ENCODE data around the gene GGNBP2. TPM values are rescaled to one million over a fixed set of nuclear protein-coding genes. Genes with fewer than 3 reads are reported as not detected.
"Not testable (repeated sequence)": the region's sequence is repeated elsewhere in the genome, so short reads cannot be mapped to it uniquely, and the experiment has no call there.

The GGNBP2 gene
- total RNA-seq, 4 donors from 2014 or later = 48.6 to 128 (median 91.6) TPM

GRCh38 chr17:36506831-36507230 lies 37.9 kb upstream of the GGNBP2 start:
- TF ChIP-seq POLR2A (IDR thresholded peaks at IDR 0.05) (no peak), POLR2AphosphoS5 (IDR thresholded peaks at IDR 0.05) (no peak), EP300 (IDR thresholded peaks at IDR 0.05; ENCODE audit: low read depth) (no peak)
- TF ChIP-seq, protein P1, sequence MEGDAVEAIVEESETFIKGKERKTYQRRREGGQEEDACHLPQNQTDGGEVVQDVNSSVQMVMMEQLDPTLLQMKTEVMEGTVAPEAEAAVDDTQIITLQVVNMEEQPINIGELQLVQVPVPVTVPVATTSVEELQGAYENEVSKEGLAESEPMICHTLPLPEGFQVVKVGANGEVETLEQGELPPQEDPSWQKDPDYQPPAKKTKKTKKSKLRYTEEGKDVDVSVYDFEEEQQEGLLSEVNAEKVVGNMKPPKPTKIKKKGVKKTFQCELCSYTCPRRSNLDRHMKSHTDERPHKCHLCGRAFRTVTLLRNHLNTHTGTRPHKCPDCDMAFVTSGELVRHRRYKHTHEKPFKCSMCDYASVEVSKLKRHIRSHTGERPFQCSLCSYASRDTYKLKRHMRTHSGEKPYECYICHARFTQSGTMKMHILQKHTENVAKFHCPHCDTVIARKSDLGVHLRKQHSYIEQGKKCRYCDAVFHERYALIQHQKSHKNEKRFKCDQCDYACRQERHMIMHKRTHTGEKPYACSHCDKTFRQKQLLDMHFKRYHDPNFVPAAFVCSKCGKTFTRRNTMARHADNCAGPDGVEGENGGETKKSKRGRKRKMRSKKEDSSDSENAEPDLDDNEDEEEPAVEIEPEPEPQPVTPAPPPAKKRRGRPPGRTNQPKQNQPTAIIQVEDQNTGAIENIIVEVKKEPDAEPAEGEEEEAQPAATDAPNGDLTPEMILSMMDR (IDR thresholded peaks at IDR 0.05) = no peak
- 96% methylated on average over 7 of the region's 11 CpGs; no CpG with 5 or more reads in 1 of the 2 donors for WGBS, 2 donors (ENCODE audit: low coverage in 1 of 2)
- in situ Hi-C loops (cut with MboI; ENCODE audit: low pct_ligation_motif_present in 1 of 4, low pct_unique_long_range_greater_than_20kb in 1 of 4, low sequenced_read_pairs in 3 of 4) = no loop called here

GRCh38 chr17:36507266-36507665 lies 37.5 kb upstream of the GGNBP2 start:
- in situ Hi-C loops (cut with MboI; ENCODE audit: low pct_ligation_motif_present in 1 of 4, low pct_unique_long_range_greater_than_20kb in 1 of 4, low sequenced_read_pairs in 3 of 4) = no loop called here
- H3K4me3 ChIP-seq = no peak overlapping the region
- TF ChIP-seq POLR2AphosphoS5 (IDR thresholded peaks at IDR 0.05) (no peak), EP300 (IDR thresholded peaks at IDR 0.05; ENCODE audit: low read depth) (no peak), POLR2A (IDR thresholded peaks at IDR 0.05) (no peak)
- TF ChIP-seq, protein P1 (IDR thresholded peaks at IDR 0.05) = no peak
- H3K9me3 ChIP-seq = no peaks in the 10 kb centered on the region
- WGBS, 2 donors (ENCODE audit: low coverage in 1 of 2) = 88 to 100% methylated on average over 3 to 6 of the region's 6 CpGs
- no peaks in the 10 kb centered on the region for H3K27me3 ChIP-seq
- no peak overlapping the region for H3K27ac ChIP-seq
- H3K36me3 ChIP-seq = peaks cover 0 to 9% (median 0%) of the 10 kb centered on the region in 4 donors
- intact Hi-C loops (cut with DNase I; ENCODE audit: low total_unique reads) = no loop called here
- H3K4me1 ChIP-seq = no peaks in the 10 kb centered on the region
- no peak for DNase-seq

More at GRCh38 chr17:36506831-36507230, 37.9 kb upstream of the GGNBP2 start:
- Histone ChIP-seq H3K9me3 (no peaks in the 10 kb centered on the region), H3K36me3 (peaks cover 0 to 9% (median 0%) of the 10 kb centered on the region in 4 donors), H3K4me3 (no peak overlapping the region), H3K27me3 (no peaks in the 10 kb centered on the region), H3K27ac (no peak overlapping the region), H3K4me1 (no peaks in the 10 kb centered on the region)
- DNase-seq = no peak
- intact Hi-C loops (cut with DNase I; ENCODE audit: low total_unique reads) = no loop called here

DNA sequence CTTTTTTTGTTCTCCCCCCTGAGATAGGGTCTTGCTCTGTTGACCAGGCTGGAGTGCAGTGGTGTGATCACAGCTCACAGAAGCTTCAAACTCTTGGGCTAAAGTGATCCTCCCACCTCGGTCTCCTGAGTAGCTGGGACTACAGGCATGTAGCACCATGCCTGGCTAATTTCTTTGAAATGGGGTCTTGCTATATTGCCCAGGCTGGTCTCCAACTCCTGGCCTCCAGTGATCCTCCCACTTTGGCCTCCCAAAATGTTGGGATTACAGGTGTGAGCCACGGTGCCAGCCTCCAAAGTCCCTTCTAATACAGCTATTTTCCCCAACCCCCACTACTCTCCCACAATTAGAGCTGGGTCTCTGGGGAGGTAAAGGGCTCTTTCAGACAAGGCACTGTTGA lies 36.3 kb upstream of the GGNBP2 start:
- H3K4me3 ChIP-seq; H3K27ac ChIP-seq; H3K36me3 ChIP-seq; H3K9me3 ChIP-seq; H3K27me3 ChIP-seq; H3K4me1 ChIP-seq; intact Hi-C loops (cut with DNase I; ENCODE audit: low total_unique reads); in situ Hi-C loops (cut with MboI; ENCODE audit: low pct_ligation_motif_present in 1 of 4, low pct_unique_long_range_greater_than_20kb in 1 of 4, low sequenced_read_pairs in 3 of 4); DNase-seq: not testable (repeated sequence)
- 86% methylated on average over 2 of the region's 2 CpGs; no CpG with 5 or more reads in 1 of the 2 donors for WGBS, 2 donors (ENCODE audit: low coverage in 1 of 2)

DNA sequence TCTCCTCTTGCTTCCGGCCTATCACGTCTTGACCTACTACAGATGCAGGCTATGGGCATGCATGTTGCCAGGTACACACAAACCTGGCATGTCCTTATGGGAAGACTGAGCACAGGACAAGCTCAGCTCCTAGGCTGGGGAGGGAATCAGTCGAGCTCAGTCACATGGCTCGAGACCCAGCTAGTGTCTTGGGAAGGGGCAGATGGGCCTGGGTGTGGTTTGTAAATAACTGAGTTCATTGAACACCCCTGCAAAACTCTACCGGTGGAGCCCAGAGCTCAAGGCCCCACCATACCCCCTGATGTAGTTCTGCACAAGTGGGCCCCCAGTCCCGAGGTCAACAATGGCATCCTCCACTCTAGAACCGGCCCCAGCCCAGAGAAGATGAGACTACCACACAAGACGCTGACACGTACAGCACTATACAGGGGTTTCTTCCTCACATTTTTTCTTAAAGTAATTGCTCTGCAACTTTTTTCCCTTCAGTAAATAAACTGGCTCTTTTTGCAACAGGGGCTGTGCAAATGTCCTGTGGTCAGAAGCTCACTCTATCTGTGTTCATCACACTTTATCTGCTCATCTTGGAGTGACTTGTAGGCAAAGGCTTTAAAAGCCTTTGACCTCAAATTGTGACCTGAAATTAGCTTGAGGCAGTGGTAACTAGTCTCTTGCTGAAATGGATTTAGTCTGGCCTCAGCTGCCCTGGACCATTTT lies 35.3 kb upstream of the GGNBP2 start:
- Histone ChIP-seq H3K27ac (no peak overlapping the region), H3K9me3 (no peaks in the 10 kb centered on the region), H3K4me1 (no peaks in the 10 kb centered on the region), H3K27me3 (no peaks in the 10 kb centered on the region), H3K36me3 (peaks cover 0 to 7% (median 0%) of the 10 kb centered on the region in 4 donors), H3K4me3 (no peak overlapping the region)
- WGBS, 2 donors (ENCODE audit: low coverage in 1 of 2) = 90 to 95% methylated on average over 3 to 9 of the region's 9 CpGs
- TF ChIP-seq POLR2A (IDR thresholded peaks at IDR 0.05) (no peak), EP300 (IDR thresholded peaks at IDR 0.05; ENCODE audit: low read depth) (no peak), POLR2AphosphoS5 (IDR thresholded peaks at IDR 0.05) (no peak)
- TF ChIP-seq, protein P1 (IDR thresholded peaks at IDR 0.05) = no peak
- in situ Hi-C loops (cut with MboI; ENCODE audit: low pct_ligation_motif_present in 1 of 4, low pct_unique_long_range_greater_than_20kb in 1 of 4, low sequenced_read_pairs in 3 of 4) (no loop called here), intact Hi-C loops (cut with DNase I; ENCODE audit: low total_unique reads) (no loop called here)
- no peak for DNase-seq

Measured in transverse colon (tissue), 4 donors.